Measurements from ENCODE around the gene TP53.

DNA sequence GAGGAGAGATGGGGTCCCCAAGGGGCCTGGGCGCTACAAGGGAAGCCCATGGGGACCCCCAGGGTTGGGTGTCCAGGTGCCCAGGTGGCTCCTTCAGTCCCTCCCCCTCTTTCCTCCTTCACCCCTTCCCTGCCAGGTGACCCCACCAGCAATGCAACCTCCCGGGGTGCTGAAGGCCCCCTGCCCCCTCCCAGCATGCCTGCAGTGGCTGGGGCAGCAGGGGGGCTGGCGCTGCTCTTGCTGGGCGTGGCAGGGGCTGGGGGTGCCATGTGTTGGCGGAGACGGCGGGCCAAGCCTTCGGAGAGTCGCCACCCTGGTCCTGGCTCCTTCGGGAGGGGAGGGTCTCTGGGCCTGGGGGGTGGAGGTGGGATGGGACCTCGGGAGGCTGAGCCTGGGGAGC, 21.7 kb upstream of the TP53 start:
- TF ChIP-seq POLR2A (IDR thresholded peaks at IDR 0.05; ENCODE audit: low read length) (no peak), GATA1 (IDR thresholded peaks at IDR 0.05; ENCODE audit: low read depth, low read length) (no peak)
